DOHH2 (cell line): ENCODE results near the gene VSIG1.

Source experiments
- EZH2phosphoT487 ChIP-seq: fragments of 200-600 bp; sonication (generic); IDR thresholded peaks from 2 replicates; pipeline ENCODE4 v1.6.1; 2017; ENCODE audit warnings: borderline replicate concordance, mild to moderate bottlenecking, antibody characterized with exemption, low read length, moderate library complexity, mixed read lengths
- TF ChIP-seq, protein P1 (sequence below): fragments of 200-600 bp; sonication (generic); IDR thresholded peaks from one replicate; pipeline ENCODE4 v1.5.1; 2014; ENCODE audit warnings: antibody characterized with exemption, mild to moderate bottlenecking, low read depth, low read length; ENCODE audit not compliant: poor library complexity, severe bottlenecking

DNA sequence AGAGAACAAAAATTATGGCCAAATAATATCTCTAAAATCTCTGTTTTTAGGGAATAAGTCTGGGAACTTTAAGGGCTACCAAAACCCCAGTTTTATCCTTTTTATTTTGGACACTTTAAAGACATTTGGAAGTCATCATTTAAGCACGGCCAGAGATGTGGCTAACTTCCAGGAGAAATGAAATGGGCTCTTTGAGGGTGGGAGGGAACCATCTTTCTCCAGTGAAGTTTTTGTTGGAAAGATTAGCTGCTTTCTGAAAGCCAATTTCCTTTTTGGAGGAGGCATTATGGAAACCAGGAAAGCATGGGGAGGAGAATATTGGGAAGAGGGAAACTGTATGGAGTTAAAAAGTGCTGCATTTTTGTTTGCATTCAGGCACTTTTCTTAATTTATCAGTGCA, 4.8 kb downstream of the VSIG1 start:
- TF ChIP-seq, protein P1, sequence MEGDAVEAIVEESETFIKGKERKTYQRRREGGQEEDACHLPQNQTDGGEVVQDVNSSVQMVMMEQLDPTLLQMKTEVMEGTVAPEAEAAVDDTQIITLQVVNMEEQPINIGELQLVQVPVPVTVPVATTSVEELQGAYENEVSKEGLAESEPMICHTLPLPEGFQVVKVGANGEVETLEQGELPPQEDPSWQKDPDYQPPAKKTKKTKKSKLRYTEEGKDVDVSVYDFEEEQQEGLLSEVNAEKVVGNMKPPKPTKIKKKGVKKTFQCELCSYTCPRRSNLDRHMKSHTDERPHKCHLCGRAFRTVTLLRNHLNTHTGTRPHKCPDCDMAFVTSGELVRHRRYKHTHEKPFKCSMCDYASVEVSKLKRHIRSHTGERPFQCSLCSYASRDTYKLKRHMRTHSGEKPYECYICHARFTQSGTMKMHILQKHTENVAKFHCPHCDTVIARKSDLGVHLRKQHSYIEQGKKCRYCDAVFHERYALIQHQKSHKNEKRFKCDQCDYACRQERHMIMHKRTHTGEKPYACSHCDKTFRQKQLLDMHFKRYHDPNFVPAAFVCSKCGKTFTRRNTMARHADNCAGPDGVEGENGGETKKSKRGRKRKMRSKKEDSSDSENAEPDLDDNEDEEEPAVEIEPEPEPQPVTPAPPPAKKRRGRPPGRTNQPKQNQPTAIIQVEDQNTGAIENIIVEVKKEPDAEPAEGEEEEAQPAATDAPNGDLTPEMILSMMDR: no peak
- TF ChIP-seq EZH2phosphoT487: no peak
